Stomach (tissue), 9 donors: ENCODE data around the gene PNKP. TPM values are rescaled to one million over a fixed set of nuclear protein-coding genes. Genes with fewer than 3 reads are reported as not detected.
A peak's percentile ranks its signal among the peaks of the same experiment; 100 is the strongest.

Experiments
- DNase-seq, 2 donors: peaks; one replicate each; pipeline versions ENCODE4 v3.0.0 to v3.0.0-alpha.2; 2013 to 2019
- H3K27ac ChIP-seq, 5 donors: fragments of 200-600 bp in 4 of 5; sonication (generic) in 4 of 5; one replicate each; pipeline ENCODE4 v1.5.1; 2013 to 2019; ENCODE audit warnings: mild to moderate bottlenecking in 1 of 5, moderate library complexity in 1 of 5
- H3K27me3 ChIP-seq, 3 donors: fragments of 200-600 bp; sonication (generic); one replicate each; pipeline ENCODE4 v1.5.1; 2017 to 2019; ENCODE audit warnings: mixed run types in 1 of 3
- H3K36me3 ChIP-seq, 4 donors: fragments of 200-600 bp; sonication (generic); 1 replicate in 3 of 4; 2 replicates in 1 of 4; pipeline ENCODE4 v1.5.1; 2016 to 2019
- H3K4me1 ChIP-seq, 4 donors: fragments of 200-600 bp; sonication (generic); one replicate each; pipeline ENCODE4 v1.5.1; 2016 to 2019
- H3K4me3 ChIP-seq, 4 donors: fragments of 200-600 bp; sonication (generic) in 3 of 4; one replicate each; pipeline ENCODE4 v1.5.1; 2016 to 2019; ENCODE audit warnings: mild to moderate bottlenecking in 1 of 4
- H3K9me3 ChIP-seq, 4 donors: fragments of 200-600 bp; sonication (generic); one replicate each; pipeline ENCODE4 v1.5.1; 2016 to 2019
- EP300 ChIP-seq: sonication (generic); formaldehyde crosslinking; IDR thresholded peaks from one replicate; pipeline ENCODE4 v1.6.1; 2017; ENCODE audit warnings: antibody characterized with exemption
- POLR2A ChIP-seq, 4 donors: fragments of 450-650 bp; IDR thresholded peaks; one replicate each; pipeline ENCODE4 v1.6.1; 2016; ENCODE audit warnings: antibody characterized with exemption in 4 of 4, control low read depth in 2 of 4, mild to moderate bottlenecking in 1 of 4, moderate library complexity in 1 of 4
- POLR2AphosphoS5 ChIP-seq, 3 donors: sonication (generic); formaldehyde crosslinking; IDR thresholded peaks; one replicate each; pipeline ENCODE4 v1.6.1; 2016; ENCODE audit warnings: antibody characterized with exemption in 3 of 3
- WGBS, 5 donors: extraction: QIAGEN DNeasy Blood & Tissue Kit in 3 of 5; methylation state at CpG; one replicate each; pipeline versions ENCODE4 v1.1.5 to v1.1.7; 2013 to 2018; 5-methylcytosine and 5-hydroxymethylcytosine counted together
- intact Hi-C: fragments of 100-400 bp; cut with DNase I; formaldehyde crosslinking; loops from one replicate; pipeline ENCODE4 v1.15.1; 2023; ENCODE audit warnings: low total_unique reads
- polyA plus RNA-seq, 3 donors: library from polyadenylated mRNA; stranded (reverse); fragments of 200-250 nt; gene quantifications; one replicate each; pipeline ENCODE4 v1.2.3, GENCODE V29; 2013
- total RNA-seq, 5 donors: library from RNA; depleted of rRNA; stranded (reverse); fragments of >200 nt; gene quantifications; one replicate each; pipeline versions ENCODE4 v1.1.0 to v1.2.3, GENCODE V29; 2014 to 2016
- TF ChIP-seq, protein P1 (sequence below), 7 experiments: fragments of 450-650 bp in 4 of 7; fragments of 200-600 bp in 3 of 7; sonication (generic) in 3 of 7; IDR thresholded peaks; one replicate each; pipeline ENCODE4 v1.5.1; 2016 to 2019; ENCODE audit warnings: antibody characterized with exemption in 7 of 7, control low read depth in 2 of 7, mild to moderate bottlenecking in 1 of 7
- donor health status: healthy with polysubstance abuse.
- donor health status: Bipolar disorder and iron deficiency.
- donor health status: healthy.

Gene PNKP
- total and polyA plus RNA-seq, 8 donors, result 30.3 to 208 (median 57.9) TPM

DNA sequence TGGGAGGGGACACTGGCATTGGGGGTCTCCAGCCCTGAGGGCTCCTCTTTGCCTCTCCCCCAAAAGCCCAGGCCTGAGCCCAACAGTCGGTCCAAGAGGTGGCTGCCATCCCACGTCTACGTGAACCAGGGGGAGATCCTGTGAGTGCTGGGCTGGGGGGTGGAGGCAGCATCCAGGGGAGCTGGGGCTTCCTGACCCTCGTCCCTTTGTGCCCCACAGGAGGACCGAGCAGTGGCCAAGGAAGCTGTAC lies 9.6 kb downstream of the PNKP start:
- Histone ChIP-seq H3K36me3 (peaks cover 73 to 88% (median 87%) of the 10 kb centered on the region in 4 donors), H3K4me1 (peaks cover 20 to 55% (median 44%) of the 10 kb centered on the region in 4 donors), H3K4me3 (no peak overlapping the region), H3K27me3 (no peaks in the 10 kb centered on the region), H3K27ac (peak overlapping the region in 1 of 5 donors; percentile 8), H3K9me3 (no peaks in the 10 kb centered on the region)
- 77 to 93% (median 88%) methylated on average over 2 to 5 of the region's 5 CpGs for WGBS, 5 donors
- intact Hi-C loops, result no loop called here
- DNase-seq, result no peak
- TF ChIP-seq POLR2A (IDR thresholded peaks at IDR 0.05), result no peak
- TF ChIP-seq EP300, result no peak
- TF ChIP-seq, protein P1, sequence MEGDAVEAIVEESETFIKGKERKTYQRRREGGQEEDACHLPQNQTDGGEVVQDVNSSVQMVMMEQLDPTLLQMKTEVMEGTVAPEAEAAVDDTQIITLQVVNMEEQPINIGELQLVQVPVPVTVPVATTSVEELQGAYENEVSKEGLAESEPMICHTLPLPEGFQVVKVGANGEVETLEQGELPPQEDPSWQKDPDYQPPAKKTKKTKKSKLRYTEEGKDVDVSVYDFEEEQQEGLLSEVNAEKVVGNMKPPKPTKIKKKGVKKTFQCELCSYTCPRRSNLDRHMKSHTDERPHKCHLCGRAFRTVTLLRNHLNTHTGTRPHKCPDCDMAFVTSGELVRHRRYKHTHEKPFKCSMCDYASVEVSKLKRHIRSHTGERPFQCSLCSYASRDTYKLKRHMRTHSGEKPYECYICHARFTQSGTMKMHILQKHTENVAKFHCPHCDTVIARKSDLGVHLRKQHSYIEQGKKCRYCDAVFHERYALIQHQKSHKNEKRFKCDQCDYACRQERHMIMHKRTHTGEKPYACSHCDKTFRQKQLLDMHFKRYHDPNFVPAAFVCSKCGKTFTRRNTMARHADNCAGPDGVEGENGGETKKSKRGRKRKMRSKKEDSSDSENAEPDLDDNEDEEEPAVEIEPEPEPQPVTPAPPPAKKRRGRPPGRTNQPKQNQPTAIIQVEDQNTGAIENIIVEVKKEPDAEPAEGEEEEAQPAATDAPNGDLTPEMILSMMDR (IDR thresholded peaks at IDR 0.05), result no peak
- TF ChIP-seq POLR2AphosphoS5 (IDR thresholded peaks at IDR 0.05), result no peak

- intact Hi-C loops, result no loop called here
Observed at GRCh38 chr19:49857061-49857837, 10.1 kb downstream of the PNKP start.

GRCh38 chr19:49856574-49857021 lies 10.8 kb downstream of the PNKP start:
- peaks cover 27 to 55% (median 47%) of the 10 kb centered on the region in 4 donors for H3K4me1 ChIP-seq
- no peaks in the 10 kb centered on the region for H3K27me3 ChIP-seq
- H3K27ac ChIP-seq, result peak overlapping the region in 1 of 5 donors; percentile 4
- TF ChIP-seq POLR2AphosphoS5 (IDR thresholded peaks at IDR 0.05) (no peak), EP300 (no peak), POLR2A (IDR thresholded peaks at IDR 0.05) (no peak)
- TF ChIP-seq, protein P1 (IDR thresholded peaks at IDR 0.05), result no peak
- WGBS, 5 donors, result 78 to 94% (median 89%) methylated on average over 5 to 18 of the region's 18 CpGs
- DNase-seq, result no peak
- H3K36me3 ChIP-seq, result peaks cover 62 to 77% (median 75%) of the 10 kb centered on the region in 4 donors
- H3K9me3 ChIP-seq, result no peaks in the 10 kb centered on the region
- H3K4me3 ChIP-seq, result no peak overlapping the region
- intact Hi-C loops, result no loop called here

More at GRCh38 chr19:49857061-49857837, 10.1 kb downstream of the PNKP start:
- peak overlapping the region in 1 of 5 donors; percentile 8 for H3K27ac ChIP-seq
- H3K4me1 ChIP-seq, result peaks cover 25 to 55% (median 49%) of the 10 kb centered on the region in 4 donors
- H3K4me3 ChIP-seq, result no peak overlapping the region
- H3K9me3 ChIP-seq, result no peaks in the 10 kb centered on the region
- peaks cover 68 to 83% (median 81%) of the 10 kb centered on the region in 4 donors for H3K36me3 ChIP-seq
- TF ChIP-seq POLR2A (IDR thresholded peaks at IDR 0.05), result no peak
- TF ChIP-seq, protein P1 (IDR thresholded peaks at IDR 0.05), result no peak
- TF ChIP-seq POLR2AphosphoS5 (IDR thresholded peaks at IDR 0.05), result no peak
- TF ChIP-seq EP300, result no peak
- no peaks in the 10 kb centered on the region for H3K27me3 ChIP-seq
- DNase-seq, result peak in 1 of 2 donors; percentile 11
- 83 to 90% (median 89%) methylated on average over 8 to 26 of the region's 26 CpGs for WGBS, 5 donors

DNA sequence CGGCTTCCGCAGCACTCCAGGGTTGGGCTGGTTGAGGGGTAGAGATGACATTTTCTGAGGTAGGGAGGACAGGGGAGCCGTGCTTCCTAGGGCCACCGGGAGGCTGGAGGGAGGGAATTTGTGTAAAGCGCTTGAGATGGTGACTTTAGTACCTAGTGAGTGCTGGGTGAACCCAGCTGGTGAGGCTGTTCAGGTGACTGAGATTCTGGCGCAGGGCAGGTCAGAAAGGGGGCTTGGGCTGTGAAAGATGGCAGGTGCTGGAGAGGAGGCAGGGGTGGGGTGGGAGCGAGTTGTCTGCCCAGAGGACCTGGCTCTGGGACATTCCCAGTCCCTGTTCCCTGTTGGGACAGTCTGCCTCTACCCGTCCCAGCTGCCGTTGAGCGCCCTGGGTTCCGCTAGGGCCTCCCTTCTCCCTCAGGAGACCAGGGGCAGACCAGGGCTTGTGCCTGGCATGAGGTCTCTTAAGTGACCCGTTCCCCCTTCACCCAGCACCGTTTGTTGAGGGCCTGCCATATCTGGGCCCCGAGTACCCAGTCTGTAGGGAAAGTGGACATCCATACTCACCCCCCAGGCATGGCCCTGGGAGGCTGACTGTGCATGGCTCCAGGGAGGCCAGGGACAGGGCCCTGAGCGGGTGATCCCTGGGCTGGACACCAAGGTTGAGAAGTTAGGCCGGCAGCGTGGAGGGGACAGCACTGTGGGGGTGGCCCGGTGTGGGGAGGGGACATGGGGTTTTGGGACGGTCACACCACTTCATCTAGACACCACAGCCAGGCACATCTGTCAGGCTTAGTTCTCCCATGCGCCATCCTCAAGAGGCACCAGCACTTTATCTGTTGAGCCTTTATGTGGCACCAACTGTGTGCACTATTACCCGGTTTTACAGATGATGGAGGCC lies 11.5 kb downstream of the PNKP start:
- intact Hi-C loops, result no loop called here
- 77 to 85% (median 83%) methylated on average over 15 to 21 of the region's 21 CpGs for WGBS, 5 donors

More for the DNA sequence above, 11.5 kb downstream of the PNKP start:
- no peak for DNase-seq
- H3K27me3 ChIP-seq, result no peaks in the 10 kb centered on the region
- no peak for TF ChIP-seq POLR2AphosphoS5 (IDR thresholded peaks at IDR 0.05)
- no peak for TF ChIP-seq POLR2A (IDR thresholded peaks at IDR 0.05)
- no peak for TF ChIP-seq EP300
- TF ChIP-seq, protein P1 (IDR thresholded peaks at IDR 0.05), result no peak
- peaks cover 21 to 49% (median 41%) of the 10 kb centered on the region in 4 donors for H3K4me1 ChIP-seq
- H3K27ac ChIP-seq, result peak overlapping the region in 2 of 5 donors; percentile 1 to 4
- H3K4me3 ChIP-seq, result no peak overlapping the region
- peaks cover 57 to 70% (median 68%) of the 10 kb centered on the region in 4 donors for H3K36me3 ChIP-seq
- no peaks in the 10 kb centered on the region for H3K9me3 ChIP-seq
